Breast epithelium (tissue), 4 donors: Measurements from ENCODE around the gene CASZ1. TPM values are rescaled to one million over a fixed set of nuclear protein-coding genes. Genes with fewer than 3 reads are reported as not detected.

Experiments
- DNase-seq, 2 donors: peaks; one replicate each; pipeline ENCODE4 v3.0.0-alpha.2; 2019; ENCODE audit warnings: low spot score in 2 of 2
- H3K27ac ChIP-seq, 2 donors: fragments of 200-600 bp; sonication (generic) in 1 of 2; one replicate each; pipeline ENCODE4 v1.5.1; 2016 to 2019; ENCODE audit warnings: mild to moderate bottlenecking in 1 of 2
- H3K27me3 ChIP-seq, 2 donors: fragments of 200-600 bp; sonication (generic) in 1 of 2; one replicate each; pipeline versions ENCODE4 v1.5.1 to v1.6.0; 2017 to 2019; ENCODE audit warnings: control low read depth in 1 of 2, mild to moderate bottlenecking in 1 of 2
- H3K36me3 ChIP-seq: fragments of 200-600 bp; one replicate; pipeline ENCODE4 v1.5.1; 2019
- H3K4me1 ChIP-seq, 2 donors: fragments of 200-600 bp; sonication (generic); one replicate each; pipeline ENCODE4 v1.5.1; 2016 to 2019; ENCODE audit warnings: control low read depth in 1 of 2
- H3K4me3 ChIP-seq, 3 donors: fragments of 200-600 bp; sonication (generic); 1 replicate in 2 of 3; 2 replicates in 1 of 3; pipeline ENCODE4 v1.5.1; 2016 to 2019; ENCODE audit warnings: mild to moderate bottlenecking in 3 of 3, moderate library complexity in 2 of 3
- H3K9me3 ChIP-seq, 2 donors: fragments of 200-600 bp; sonication (generic) in 1 of 2; one replicate each; pipeline ENCODE4 v1.5.1; 2016 to 2019; ENCODE audit warnings: control low read depth in 1 of 2
- POLR2A ChIP-seq: fragments of 450-650 bp; IDR thresholded peaks from one replicate; pipeline ENCODE4 v1.6.1; 2016; ENCODE audit warnings: antibody characterized with exemption, mild to moderate bottlenecking, moderate library complexity
- POLR2AphosphoS5 ChIP-seq, 3 donors: sonication (generic); formaldehyde crosslinking; IDR thresholded peaks; one replicate each; pipeline ENCODE4 v1.6.1; 2017; ENCODE audit warnings: antibody characterized with exemption in 3 of 3
- intact Hi-C: fragments of 100-400 bp; cut with DNase I; formaldehyde crosslinking; loops from one replicate; pipeline ENCODE4 v1.15.1; 2023; ENCODE audit warnings: low total_unique reads
- total RNA-seq, 3 donors: library from RNA; depleted of rRNA; stranded (reverse); fragments of >200 nt; gene quantifications; one replicate each; pipeline ENCODE4 v1.1.0, GENCODE V29; 2016
- TF ChIP-seq, protein P1 (sequence below), 3 donors: fragments of 450-650 bp; IDR thresholded peaks; one replicate each; pipeline ENCODE4 v1.5.1; 2016 to 2017; ENCODE audit warnings: antibody characterized with exemption in 3 of 3, mild to moderate bottlenecking in 3 of 3, moderate library complexity in 3 of 3

The CASZ1 gene
- total RNA-seq, 3 donors from 2014 or later: 1.1 to 39.1 (median 32.4) TPM

DNA sequence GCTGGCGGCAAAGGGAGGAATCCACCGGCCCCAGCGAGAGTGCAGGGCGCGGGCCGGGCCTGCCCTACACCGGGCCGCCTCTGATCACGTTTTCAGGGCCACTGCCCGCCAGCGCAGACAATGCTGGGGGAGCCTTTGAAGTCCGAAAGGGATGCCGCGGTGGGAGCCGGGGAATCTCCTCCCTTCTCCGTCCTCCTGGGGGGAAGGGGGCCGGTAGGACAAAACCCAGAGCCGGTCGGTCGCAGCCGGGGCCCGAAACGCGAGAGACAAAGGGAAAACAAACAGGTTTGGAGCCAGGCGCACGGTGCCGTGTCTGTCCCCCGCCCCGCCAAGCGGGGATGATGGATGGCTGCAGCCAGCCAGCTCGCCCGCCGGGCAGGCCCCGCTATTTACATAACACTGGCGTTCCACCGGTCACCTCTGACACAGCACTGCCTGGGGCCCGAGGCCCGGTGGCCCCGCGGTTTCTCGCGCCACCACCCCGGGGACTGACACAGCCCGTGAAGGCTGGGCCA is 92.0 kb downstream of the CASZ1 start:
- Histone ChIP-seq H3K9me3 (no peaks in the 10 kb centered on the region), H3K27ac (peak overlapping the region; percentile 68 to 72), H3K4me3 (no peak overlapping the region), H3K36me3 (no peaks in the 10 kb centered on the region), H3K4me1 (peaks cover 0 to 6% of the 10 kb centered on the region in 2 donors), H3K27me3 (no peaks in the 10 kb centered on the region)
- TF ChIP-seq, protein P1, sequence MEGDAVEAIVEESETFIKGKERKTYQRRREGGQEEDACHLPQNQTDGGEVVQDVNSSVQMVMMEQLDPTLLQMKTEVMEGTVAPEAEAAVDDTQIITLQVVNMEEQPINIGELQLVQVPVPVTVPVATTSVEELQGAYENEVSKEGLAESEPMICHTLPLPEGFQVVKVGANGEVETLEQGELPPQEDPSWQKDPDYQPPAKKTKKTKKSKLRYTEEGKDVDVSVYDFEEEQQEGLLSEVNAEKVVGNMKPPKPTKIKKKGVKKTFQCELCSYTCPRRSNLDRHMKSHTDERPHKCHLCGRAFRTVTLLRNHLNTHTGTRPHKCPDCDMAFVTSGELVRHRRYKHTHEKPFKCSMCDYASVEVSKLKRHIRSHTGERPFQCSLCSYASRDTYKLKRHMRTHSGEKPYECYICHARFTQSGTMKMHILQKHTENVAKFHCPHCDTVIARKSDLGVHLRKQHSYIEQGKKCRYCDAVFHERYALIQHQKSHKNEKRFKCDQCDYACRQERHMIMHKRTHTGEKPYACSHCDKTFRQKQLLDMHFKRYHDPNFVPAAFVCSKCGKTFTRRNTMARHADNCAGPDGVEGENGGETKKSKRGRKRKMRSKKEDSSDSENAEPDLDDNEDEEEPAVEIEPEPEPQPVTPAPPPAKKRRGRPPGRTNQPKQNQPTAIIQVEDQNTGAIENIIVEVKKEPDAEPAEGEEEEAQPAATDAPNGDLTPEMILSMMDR (IDR thresholded peaks at IDR 0.05): no peak
- no peak for TF ChIP-seq POLR2A
- TF ChIP-seq POLR2AphosphoS5 (IDR thresholded peaks at IDR 0.05): no peak
- intact Hi-C loops: no loop called here
- peak in 1 of 2 donors; percentile 82 for DNase-seq

DNA sequence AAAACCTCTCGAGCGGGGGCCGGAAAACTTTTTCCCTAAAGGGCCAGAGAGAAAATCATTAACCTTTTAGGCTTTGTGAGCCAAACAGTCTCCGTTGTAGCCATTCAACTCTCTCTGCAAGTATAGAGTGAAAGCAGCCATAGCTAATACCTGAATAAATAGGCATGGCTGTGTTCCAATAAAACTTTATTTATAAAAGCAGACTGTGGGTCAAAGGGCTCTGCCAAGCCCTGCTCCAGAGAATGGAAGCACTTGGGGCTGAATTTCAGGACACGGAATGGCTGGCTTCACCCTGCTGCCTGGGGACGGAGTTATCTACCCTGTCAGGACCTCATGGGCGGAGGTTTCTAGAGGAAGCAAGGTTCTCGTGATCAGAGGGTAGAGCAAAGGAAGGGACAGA is 92.7 kb downstream of the CASZ1 start:
- H3K36me3 ChIP-seq: no peaks in the 10 kb centered on the region
- DNase-seq: no peak
- intact Hi-C loops: no loop called here
- peaks cover 0 to 6% of the 10 kb centered on the region in 2 donors for H3K4me1 ChIP-seq
- no peaks in the 10 kb centered on the region for H3K27me3 ChIP-seq
- no peak overlapping the region for H3K4me3 ChIP-seq
- no peaks in the 10 kb centered on the region for H3K9me3 ChIP-seq
- TF ChIP-seq POLR2A: no peak
- no peak for TF ChIP-seq POLR2AphosphoS5 (IDR thresholded peaks at IDR 0.05)
- TF ChIP-seq, protein P1 (IDR thresholded peaks at IDR 0.05): no peak
- peak overlapping the region in 1 of 2 donors; percentile 68 for H3K27ac ChIP-seq

DNA sequence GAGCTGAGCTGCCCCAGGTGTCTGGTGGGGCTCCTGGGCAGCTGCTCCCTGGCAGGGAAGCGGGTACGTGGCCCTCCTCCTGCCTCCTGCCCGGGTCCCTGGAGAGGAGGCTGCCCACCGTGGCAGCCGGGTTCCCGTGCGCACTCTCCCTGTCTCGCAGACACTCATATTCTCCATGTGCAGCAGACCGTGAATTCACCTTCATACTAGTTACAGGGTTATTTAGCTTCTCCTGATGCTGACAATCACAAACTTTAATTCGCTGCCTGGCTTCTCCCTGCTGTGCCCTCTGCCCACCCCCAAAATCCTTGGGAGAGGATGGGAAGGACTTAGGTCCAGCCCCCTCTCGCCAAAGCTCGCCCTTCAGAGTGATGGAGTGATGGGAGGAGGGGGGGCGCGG is 95.3 kb downstream of the CASZ1 start:
- Histone ChIP-seq H3K4me3 (no peak overlapping the region), H3K27me3 (no peaks in the 10 kb centered on the region), H3K27ac (peak overlapping the region; percentile 38 to 61), H3K36me3 (no peaks in the 10 kb centered on the region), H3K4me1 (peaks cover 0 to 11% of the 10 kb centered on the region in 2 donors), H3K9me3 (no peaks in the 10 kb centered on the region)
- no peak for TF ChIP-seq POLR2A
- TF ChIP-seq POLR2AphosphoS5 (IDR thresholded peaks at IDR 0.05): no peak
- TF ChIP-seq, protein P1 (IDR thresholded peaks at IDR 0.05): no peak
- DNase-seq: no peak
- intact Hi-C loops: no loop called here

DNA sequence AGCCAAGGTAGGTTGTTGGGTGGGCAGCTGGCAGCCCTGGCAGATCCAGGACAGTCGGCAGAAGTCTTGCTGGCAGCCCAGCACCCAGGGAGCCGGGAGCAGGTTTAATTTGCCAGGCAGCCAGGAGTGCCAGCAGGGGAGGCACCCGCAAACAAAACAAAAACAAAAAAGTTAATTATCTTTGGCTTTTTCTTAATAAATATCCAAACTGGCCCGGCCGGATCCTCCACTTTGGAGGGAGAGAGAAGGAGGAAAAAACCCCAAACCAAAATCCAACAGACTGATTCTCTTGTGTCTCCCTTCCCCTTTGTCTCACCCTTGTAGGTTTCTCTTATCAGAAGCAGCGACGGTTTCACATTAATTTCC is 97.0 kb downstream of the CASZ1 start:
- peak overlapping the region; percentile 94 to 97 for H3K27ac ChIP-seq
- TF ChIP-seq POLR2AphosphoS5 (IDR thresholded peaks at IDR 0.05): peak in 1 of 3 donors; percentile 31
- TF ChIP-seq, protein P1 (IDR thresholded peaks at IDR 0.05): no peak
- no peaks in the 10 kb centered on the region for H3K27me3 ChIP-seq
- peak in 1 of 2 donors; percentile 61 for DNase-seq
- H3K9me3 ChIP-seq: no peaks in the 10 kb centered on the region
- intact Hi-C loops: loop anchor here (10.0 kb wide), 1 partner anchor 95 kb away; the partner anchor contains the start of gene CASZ1
- H3K4me1 ChIP-seq: peaks cover 9 to 16% of the 10 kb centered on the region in 2 donors
- no peaks in the 10 kb centered on the region for H3K36me3 ChIP-seq
- peak overlapping the region in 2 of 3 donors; percentile 27 to 49 for H3K4me3 ChIP-seq

DNA sequence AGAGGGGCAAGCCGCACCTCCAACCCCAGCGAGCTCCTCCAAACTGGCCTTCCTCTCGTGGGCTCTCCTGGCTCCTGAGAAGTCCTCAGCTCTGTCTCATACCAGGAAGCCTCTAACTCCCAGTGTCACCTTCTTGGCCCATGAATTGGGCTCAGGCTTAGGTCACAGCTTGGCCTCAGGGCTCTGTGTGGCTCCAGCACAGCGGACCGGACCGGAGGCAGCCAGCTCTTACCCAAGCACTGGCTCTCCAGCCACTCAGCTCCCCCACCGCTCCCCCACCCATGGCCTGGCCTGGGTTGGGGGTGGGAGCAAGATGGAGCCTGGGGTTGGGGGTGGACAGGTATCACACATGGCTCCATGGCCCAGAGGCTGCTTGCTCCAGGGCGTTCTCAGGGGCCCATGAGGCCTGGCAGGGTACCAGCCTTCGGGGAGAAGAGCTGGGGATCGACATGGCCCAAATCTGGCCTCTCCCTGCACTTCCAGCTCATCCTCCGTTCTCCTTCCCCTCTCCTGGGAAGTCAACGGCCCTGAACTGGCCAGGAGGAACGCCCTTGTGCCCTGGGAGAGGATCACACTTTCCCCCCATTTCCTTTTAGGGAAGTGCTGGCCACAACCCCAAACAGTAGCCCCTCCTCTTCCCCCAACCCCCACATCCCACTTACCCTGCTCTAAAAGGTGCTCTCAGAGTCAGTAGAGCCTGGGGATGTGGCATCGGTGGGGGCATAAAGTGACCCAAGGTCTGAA is 97.5 kb downstream of the CASZ1 start:
- intact Hi-C loops: loop anchor here (10.0 kb wide), 1 partner anchor 96 kb away; the partner anchor contains the start of gene CASZ1
- peaks cover 9 to 16% of the 10 kb centered on the region in 2 donors for H3K4me1 ChIP-seq
- peak overlapping the region; percentile 94 to 97 for H3K27ac ChIP-seq
- TF ChIP-seq POLR2AphosphoS5 (IDR thresholded peaks at IDR 0.05) (no peak), POLR2A (no peak)
- TF ChIP-seq, protein P1 (IDR thresholded peaks at IDR 0.05): no peak
- no peaks in the 10 kb centered on the region for H3K36me3 ChIP-seq
- H3K27me3 ChIP-seq: no peaks in the 10 kb centered on the region
- no peak for DNase-seq
- no peaks in the 10 kb centered on the region for H3K9me3 ChIP-seq
- H3K4me3 ChIP-seq: peak overlapping the region in 2 of 3 donors; percentile 27 to 49
